T-cell (primary cell): ENCODE data around the gene MSANTD1. TPM values are rescaled to one million over a fixed set of nuclear protein-coding genes. Genes with fewer than 3 reads are reported as not detected.

Source experiments
- ATAC-seq, 4 experiments: fragments of 200-7000 bp in 3 of 4; fragments of 150-1000 bp in 1 of 4; cut with Tn5 transposase; replicated peaks in 1 of 4; 1 replicate in 3 of 4; 2 replicates in 1 of 4; pipeline ENCODE4 v1.10.0; 2021; ENCODE audit warnings: moderate library complexity in 3 of 4, mild to moderate bottlenecking in 2 of 4, moderate number of reproducible peaks in 1 of 4
- CTCF ChIA-PET, 2 donors: fragments of 300-600 bp; sonication (Branson Sonifier 250); formaldehyde crosslinking; loops; one replicate each; lab custom pipeline; 2022; ENCODE audit warnings: antibody characterized with exemption in 2 of 2; lab: Charles Lee
- POLR2A ChIA-PET, 2 donors: fragments of 300-600 bp; sonication (Branson Sonifier 250); formaldehyde crosslinking; loops; one replicate each; lab custom pipeline; 2022; ENCODE audit warnings: antibody characterized with exemption in 2 of 2; lab: Charles Lee
- DNase-seq, 35 experiments: peaks; one replicate each; pipeline versions ENCODE4 v3.0.0 to v3.0.0-alpha.2; 2013 to 2023
- H3K27ac ChIP-seq: one replicate; pipeline ENCODE4 v1.5.1; 2013; ENCODE audit warnings: low read length
- H3K27me3 ChIP-seq, 2 experiments: replicated peaks in 1 of 2; 1 replicate in 1 of 2; 2 replicates in 1 of 2; pipeline versions ENCODE4 v1.6.1 to v1.7.0; 2013; ENCODE audit warnings: low read length in 1 of 2, mixed read lengths in 1 of 2; ENCODE audit not compliant: control insufficient read depth in 2 of 2, insufficient read depth in 2 of 2; ENCODE audit errors: extremely low read depth in 1 of 2
- H3K36me3 ChIP-seq, 2 donors: 1 replicate in 1 of 2; 2 replicates in 1 of 2; pipeline versions ENCODE4 v1.6.1 to v1.7.0; 2013; ENCODE audit warnings: low read length in 1 of 2; ENCODE audit not compliant: control insufficient read depth in 2 of 2, insufficient read depth in 1 of 2; ENCODE audit errors: extremely low read depth in 1 of 2
- H3K4me1 ChIP-seq, 2 experiments: 1 replicate in 1 of 2; 2 replicates in 1 of 2; pipeline versions ENCODE4 v1.6.1 to v1.7.0; 2013; ENCODE audit warnings: low read length in 2 of 2, mixed read lengths in 1 of 2; ENCODE audit not compliant: insufficient read depth in 2 of 2, control insufficient read depth in 1 of 2; ENCODE audit errors: extremely low read depth in 1 of 2
- H3K4me3 ChIP-seq, 2 donors: 1 replicate in 1 of 2; 2 replicates in 1 of 2; pipeline versions ENCODE4 v1.5.1 to v1.7.0; 2013; ENCODE audit warnings: mild to moderate bottlenecking in 2 of 2, low read length in 1 of 2, moderate library complexity in 1 of 2; ENCODE audit not compliant: control insufficient read depth in 1 of 2; ENCODE audit errors: extremely low read depth in 1 of 2
- H3K9me3 ChIP-seq: 2 replicates; pipeline ENCODE4 v1.7.0; 2013
- H3K27ac Mint-ChIP-seq, 2 donors: one replicate each; pipeline ENCODE4 v1.8.0; 2020 to 2021; ENCODE audit warnings: mild to moderate bottlenecking in 2 of 2, mixed read lengths in 2 of 2
- H3K27me3 Mint-ChIP-seq, 2 donors: one replicate each; pipeline ENCODE4 v1.8.0; 2021 to 2022; ENCODE audit warnings: mixed read lengths in 2 of 2
- H3K36me3 Mint-ChIP-seq: one replicate; pipeline ENCODE4 v1.8.0; 2021; ENCODE audit warnings: mixed read lengths
- H3K4me1 Mint-ChIP-seq, 3 donors: one replicate each; pipeline ENCODE4 v1.8.0; 2020 to 2022; ENCODE audit warnings: mixed read lengths in 3 of 3, mild to moderate bottlenecking in 1 of 3
- H3K4me3 Mint-ChIP-seq, 3 donors: one replicate each; pipeline ENCODE4 v1.8.0; 2020 to 2022; ENCODE audit warnings: mild to moderate bottlenecking in 3 of 3, mixed read lengths in 3 of 3, moderate library complexity in 3 of 3
- H3K9me3 Mint-ChIP-seq, 3 donors: one replicate each; pipeline ENCODE4 v1.8.0; 2020 to 2022; ENCODE audit warnings: mixed read lengths in 3 of 3
- WGBS: methylation state at CpG from one replicate; pipeline ENCODE4 v1.1.5; 2013; ENCODE audit warnings: missing lambda C conversion rate; ENCODE audit not compliant: insufficient coverage; 5-methylcytosine and 5-hydroxymethylcytosine counted together
- total RNA-seq, 35 experiments: library from RNA in 6 of 35; stranded (reverse) in 6 of 35; fragments of 120-200 nt in 1 of 35; gene quantifications; one replicate each; pipeline versions ENCODE4 v1.2.1 to v1.2.4 and lab custom pipeline; 2013 to 2026

The MSANTD1 gene
- total RNA-seq, 5 donors from 2014 or later (not counting 1 experiment from before 2014, with no cell fraction given), result 0.60 to 2.5 (median 1.6) TPM

- Mint-ChIP-seq H3K27ac (no peak overlapping the region), H3K36me3 (peaks cover 66% of the 10 kb centered on the region), H3K9me3 (no peaks in the 10 kb centered on the region), H3K4me3 (no peak overlapping the region), H3K4me1 (no peaks in the 10 kb centered on the region), H3K27me3 (no peaks in the 10 kb centered on the region)
- peaks cover 25 to 77% of the 10 kb centered on the region in 2 donors for H3K36me3 ChIP-seq
- CTCF ChIA-PET, result no interaction called here
- no peak for ATAC-seq
- no peak overlapping the region for H3K27ac ChIP-seq
- DNase-seq, result no peak
- WGBS, result 100% methylated on average over 12 of the region's 17 CpGs
- H3K4me3 ChIP-seq, result no peak overlapping the region
- H3K27me3 ChIP-seq, result no peaks in the 10 kb centered on the region
- no peaks in the 10 kb centered on the region for H3K9me3 ChIP-seq
- peaks cover 1 to 2% of the 10 kb centered on the region in 2 experiments for H3K4me1 ChIP-seq
- POLR2A ChIA-PET, result no interaction called here
These were observed 39.2 kb upstream of the MSANTD1 start for GRCh38 chr4:3209551-3210325.

GRCh38 chr4:3210467-3210866 lies 38.5 kb upstream of the MSANTD1 start:
- Histone ChIP-seq H3K9me3 (no peaks in the 10 kb centered on the region), H3K4me1 (no peaks in the 10 kb centered on the region), H3K27me3 (no peaks in the 10 kb centered on the region), H3K4me3 (no peak overlapping the region), H3K27ac (no peak overlapping the region), H3K36me3 (peaks cover 25 to 84% of the 10 kb centered on the region in 2 donors)
- 100% methylated on average over 4 of the region's 6 CpGs for WGBS
- peaks cover 70% of the 10 kb centered on the region for H3K36me3 Mint-ChIP-seq
- H3K27me3 Mint-ChIP-seq, result no peaks in the 10 kb centered on the region
- no peak overlapping the region for H3K27ac Mint-ChIP-seq
- POLR2A ChIA-PET, result no interaction called here
- no peak for ATAC-seq
- CTCF ChIA-PET, result interaction anchor here in 1 of 2 donors (0.9 kb wide), 1 partner anchor 15 kb away, joined by 3 read pairs; no protein-coding TSS in a partner anchor
- no peak for DNase-seq
- no peaks in the 10 kb centered on the region for H3K4me1 Mint-ChIP-seq
- H3K9me3 Mint-ChIP-seq, result no peaks in the 10 kb centered on the region
- H3K4me3 Mint-ChIP-seq, result no peak overlapping the region

GRCh38 chr4:3211866-3212265 lies 37.1 kb upstream of the MSANTD1 start:
- Mint-ChIP-seq H3K9me3 (no peaks in the 10 kb centered on the region), H3K36me3 (peaks cover 69% of the 10 kb centered on the region), H3K4me1 (no peaks in the 10 kb centered on the region), H3K27me3 (no peaks in the 10 kb centered on the region), H3K4me3 (no peak overlapping the region), H3K27ac (no peak overlapping the region)
- peaks cover 26 to 84% of the 10 kb centered on the region in 2 donors for H3K36me3 ChIP-seq
- no peak overlapping the region for H3K27ac ChIP-seq
- CTCF ChIA-PET, result interaction anchor here in 1 of 2 donors (0.9 kb wide), 1 partner anchor 15 kb away, joined by 3 read pairs; no protein-coding TSS in a partner anchor
- 92% methylated on average over 2 of the region's 8 CpGs for WGBS
- H3K4me1 ChIP-seq, result no peaks in the 10 kb centered on the region
- no peak for ATAC-seq
- no peaks in the 10 kb centered on the region for H3K9me3 ChIP-seq
- POLR2A ChIA-PET, result no interaction called here
- no peaks in the 10 kb centered on the region for H3K27me3 ChIP-seq
- DNase-seq, result no peak
- H3K4me3 ChIP-seq, result no peak overlapping the region

- Histone ChIP-seq H3K27me3 (no peaks in the 10 kb centered on the region), H3K4me1 (no peaks in the 10 kb centered on the region), H3K36me3 (peaks cover 26 to 84% of the 10 kb centered on the region in 2 donors), H3K27ac (no peak overlapping the region), H3K9me3 (no peaks in the 10 kb centered on the region), H3K4me3 (no peak overlapping the region)
- DNase-seq (no peak), ATAC-seq (no peak)
- Mint-ChIP-seq H3K4me1 (no peaks in the 10 kb centered on the region), H3K27ac (no peak overlapping the region), H3K4me3 (no peak overlapping the region), H3K9me3 (no peaks in the 10 kb centered on the region), H3K27me3 (no peaks in the 10 kb centered on the region), H3K36me3 (peaks cover 68% of the 10 kb centered on the region)
- WGBS, result 96% methylated on average over 7 of the region's 12 CpGs
- ChIA-PET POLR2A (no interaction called here), CTCF (no interaction called here)
These were observed 36.4 kb upstream of the MSANTD1 start for GRCh38 chr4:3212391-3213105.

GRCh38 chr4:3213106-3213425 lies 35.9 kb upstream of the MSANTD1 start:
- ChIA-PET CTCF (no interaction called here), POLR2A (no interaction called here)
- no peak overlapping the region for H3K27ac ChIP-seq
- H3K4me1 ChIP-seq, result no peaks in the 10 kb centered on the region
- H3K27me3 Mint-ChIP-seq, result no peaks in the 10 kb centered on the region
- no peaks in the 10 kb centered on the region for H3K4me1 Mint-ChIP-seq
- peaks cover 31 to 84% of the 10 kb centered on the region in 2 donors for H3K36me3 ChIP-seq
- no peaks in the 10 kb centered on the region for H3K27me3 ChIP-seq
- ATAC-seq (no peak), DNase-seq (no peak)
- peaks cover 69% of the 10 kb centered on the region for H3K36me3 Mint-ChIP-seq
- H3K9me3 ChIP-seq, result no peaks in the 10 kb centered on the region
- H3K9me3 Mint-ChIP-seq, result no peaks in the 10 kb centered on the region
- 100% methylated on average over 2 of the region's 4 CpGs for WGBS
- H3K4me3 Mint-ChIP-seq, result no peak overlapping the region
- no peak overlapping the region for H3K27ac Mint-ChIP-seq
- no peak overlapping the region for H3K4me3 ChIP-seq

GRCh38 chr4:3213661-3214250 lies 35.2 kb upstream of the MSANTD1 start:
- no peak for DNase-seq
- H3K27me3 Mint-ChIP-seq, result no peaks in the 10 kb centered on the region
- H3K27me3 ChIP-seq, result no peaks in the 10 kb centered on the region
- H3K9me3 ChIP-seq, result no peaks in the 10 kb centered on the region
- H3K36me3 ChIP-seq, result peaks cover 35 to 82% of the 10 kb centered on the region in 2 donors
- H3K4me1 Mint-ChIP-seq, result peaks cover 0 to 2% (median 0%) of the 10 kb centered on the region in 3 donors
- no peak for ATAC-seq
- no peaks in the 10 kb centered on the region for H3K9me3 Mint-ChIP-seq
- H3K4me1 ChIP-seq, result no peaks in the 10 kb centered on the region
- CTCF ChIA-PET, result interaction anchor here in 1 of 2 donors (0.6 kb wide), 1 partner anchor 1465 kb away, joined by 5 read pairs; no protein-coding TSS in a partner anchor
- H3K27ac Mint-ChIP-seq, result no peak overlapping the region
- H3K27ac ChIP-seq, result no peak overlapping the region
- no peak overlapping the region for H3K4me3 ChIP-seq
- POLR2A ChIA-PET, result no interaction called here
- WGBS, result 96% methylated on average over 12 of the region's 15 CpGs
- H3K36me3 Mint-ChIP-seq, result peaks cover 69% of the 10 kb centered on the region
- H3K4me3 Mint-ChIP-seq, result no peak overlapping the region
